ENCODE measurements around the gene SORCS3.

The SORCS3 gene

DNA sequence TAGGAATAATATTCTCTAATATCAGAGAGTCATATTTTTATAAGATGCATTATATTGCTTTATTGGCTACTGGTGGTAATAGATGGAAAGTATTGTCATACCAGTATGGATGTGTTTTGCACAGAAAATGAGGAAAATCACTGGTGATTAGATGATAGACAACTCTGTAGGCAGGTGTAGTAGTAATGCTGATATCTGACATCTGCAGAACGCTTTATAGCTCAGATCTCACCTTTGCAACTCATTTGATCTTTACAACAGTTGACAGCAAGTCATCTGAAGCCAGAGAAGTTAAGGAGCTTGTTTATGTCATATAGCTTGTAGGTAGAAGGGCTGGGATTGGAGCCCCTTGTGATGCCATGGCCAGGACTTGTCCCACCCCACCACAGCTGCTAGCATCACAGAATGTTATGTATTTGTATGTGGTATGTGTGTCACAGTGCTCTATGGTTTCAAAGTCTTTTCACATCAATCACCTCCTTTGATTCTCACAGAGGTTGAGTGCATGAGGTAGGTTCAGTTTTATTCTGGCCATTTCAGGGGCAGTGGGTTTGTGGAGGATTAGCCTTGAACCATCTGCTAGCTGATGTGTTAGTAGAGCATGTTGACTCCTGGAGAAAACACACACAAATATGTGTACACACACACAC is 140.0 kb downstream of the SORCS3 start:
- Histone ChIP-seq H3K4me3 (ENCODE audit: low read depth in 1 of 2, low read length in 2 of 2) (no peak overlapping the region), H3K36me3 (ENCODE audit: control insufficient read depth in 1 of 2, insufficient read depth in 2 of 2, low read length in 2 of 2) (no peaks in the 10 kb centered on the region), H3K27ac (ENCODE audit: low read length) (no peak overlapping the region), H3K9me3 (ENCODE audit: control insufficient read depth in 1 of 2, low read length in 2 of 2) (no peaks in the 10 kb centered on the region), H3K4me1 (ENCODE audit: control insufficient read depth in 1 of 2, insufficient read depth in 2 of 2, low read length in 2 of 2) (no peaks in the 10 kb centered on the region), H3K27me3 (ENCODE audit: low read depth, low read length) (no peaks in the 10 kb centered on the region)

DNA sequence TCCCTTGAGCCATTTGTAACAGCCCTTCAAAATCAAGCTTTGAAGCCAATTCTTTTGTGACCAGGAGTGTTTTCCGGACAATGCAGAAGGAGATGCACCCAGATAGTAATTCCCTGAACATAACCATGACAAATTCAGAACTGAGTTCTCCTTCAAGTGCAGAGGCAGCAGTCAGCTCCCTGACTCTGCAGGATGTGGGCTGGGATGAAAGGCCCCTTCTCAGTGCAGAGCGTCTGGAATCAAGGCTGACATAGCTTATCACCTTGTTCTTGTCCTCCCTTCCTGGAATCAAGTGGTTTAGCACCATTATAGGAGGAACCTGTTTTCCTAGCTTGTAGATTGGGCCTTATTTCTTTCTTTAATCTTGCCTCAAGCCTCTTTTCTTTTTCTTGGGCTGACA is 143.4 kb downstream of the SORCS3 start:
- H3K27me3 ChIP-seq (ENCODE audit: low read depth, low read length): no peaks in the 10 kb centered on the region
- H3K4me3 ChIP-seq (ENCODE audit: low read depth in 1 of 2, low read length in 2 of 2): no peak overlapping the region
- no peak overlapping the region for H3K27ac ChIP-seq (ENCODE audit: low read length)
- no peaks in the 10 kb centered on the region for H3K36me3 ChIP-seq (ENCODE audit: control insufficient read depth in 1 of 2, insufficient read depth in 2 of 2, low read length in 2 of 2)
- H3K9me3 ChIP-seq (ENCODE audit: control insufficient read depth in 1 of 2, low read length in 2 of 2): no peaks in the 10 kb centered on the region
- H3K4me1 ChIP-seq (ENCODE audit: control insufficient read depth in 1 of 2, insufficient read depth in 2 of 2, low read length in 2 of 2): no peaks in the 10 kb centered on the region

DNA sequence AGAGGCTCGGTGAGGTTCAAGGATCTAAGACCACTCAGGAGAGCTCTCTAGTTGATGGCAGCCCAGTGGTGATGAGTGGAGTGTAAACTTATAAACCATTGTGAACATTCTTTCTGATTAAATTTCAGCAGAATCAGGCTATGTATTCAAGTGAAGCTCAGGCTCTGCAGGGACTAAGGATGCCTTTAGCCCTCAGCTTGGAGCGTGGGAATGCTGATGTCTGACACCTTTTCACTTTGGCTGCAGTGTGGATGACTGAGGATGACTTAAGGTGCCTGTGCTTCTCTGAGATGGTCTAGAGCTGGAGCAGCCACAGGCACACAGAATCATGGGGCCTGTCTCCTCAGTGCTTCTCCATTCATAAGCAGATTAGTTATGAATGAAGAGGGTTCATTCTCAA is 150.4 kb downstream of the SORCS3 start:
- no peak overlapping the region for H3K4me3 ChIP-seq (ENCODE audit: low read depth in 1 of 2, low read length in 2 of 2)
- H3K9me3 ChIP-seq (ENCODE audit: control insufficient read depth in 1 of 2, low read length in 2 of 2): no peaks in the 10 kb centered on the region
- H3K27me3 ChIP-seq (ENCODE audit: low read depth, low read length): no peaks in the 10 kb centered on the region
- no peaks in the 10 kb centered on the region for H3K4me1 ChIP-seq (ENCODE audit: control insufficient read depth in 1 of 2, insufficient read depth in 2 of 2, low read length in 2 of 2)
- no peaks in the 10 kb centered on the region for H3K36me3 ChIP-seq (ENCODE audit: control insufficient read depth in 1 of 2, insufficient read depth in 2 of 2, low read length in 2 of 2)
- H3K27ac ChIP-seq (ENCODE audit: low read length): no peak overlapping the region

DNA sequence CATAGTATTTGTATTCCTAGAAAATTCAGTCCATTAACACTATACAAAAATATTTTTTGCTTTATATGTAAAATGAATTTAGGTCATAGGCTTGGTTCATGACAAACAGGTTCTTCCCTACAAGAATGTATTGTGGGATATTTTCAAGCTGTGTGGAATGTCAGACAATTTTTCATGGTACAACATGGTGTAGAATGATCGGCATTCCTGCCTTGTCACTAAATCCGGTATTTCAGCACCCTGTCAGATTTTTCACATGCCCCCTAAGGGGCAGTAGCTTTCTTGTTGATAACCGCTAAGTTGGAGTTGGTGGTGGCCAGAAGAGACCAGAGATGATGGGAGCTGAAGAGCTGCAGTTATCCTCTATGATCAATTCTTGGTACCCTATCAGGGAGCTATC is 154.3 kb downstream of the SORCS3 start:
- no peaks in the 10 kb centered on the region for H3K4me1 ChIP-seq (ENCODE audit: control insufficient read depth in 1 of 2, insufficient read depth in 2 of 2, low read length in 2 of 2)
- no peak overlapping the region for H3K27ac ChIP-seq (ENCODE audit: low read length)
- H3K4me3 ChIP-seq (ENCODE audit: low read depth in 1 of 2, low read length in 2 of 2): no peak overlapping the region
- H3K9me3 ChIP-seq (ENCODE audit: control insufficient read depth in 1 of 2, low read length in 2 of 2): no peaks in the 10 kb centered on the region
- no peaks in the 10 kb centered on the region for H3K36me3 ChIP-seq (ENCODE audit: control insufficient read depth in 1 of 2, insufficient read depth in 2 of 2, low read length in 2 of 2)
- no peaks in the 10 kb centered on the region for H3K27me3 ChIP-seq (ENCODE audit: low read depth, low read length)

DNA sequence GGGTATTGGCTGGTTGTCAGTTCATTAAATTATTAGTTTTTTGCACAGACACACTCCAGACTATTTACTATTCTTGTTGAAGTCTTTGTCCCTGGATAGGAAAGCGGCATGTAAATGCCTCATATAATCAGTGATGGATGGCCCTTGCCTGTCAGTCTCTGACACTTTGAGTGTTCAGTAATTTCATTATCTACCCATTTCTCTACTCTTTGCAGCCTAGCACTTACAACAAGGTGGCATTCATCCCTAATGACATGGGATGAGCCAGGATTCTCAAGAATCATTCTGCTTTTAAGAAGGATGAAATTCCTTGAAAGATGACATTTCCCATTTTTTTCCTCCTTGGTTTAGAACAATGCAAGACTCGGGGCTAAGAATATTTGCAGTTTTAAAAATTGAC is 155.7 kb downstream of the SORCS3 start:
- Histone ChIP-seq H3K4me3 (ENCODE audit: low read depth in 1 of 2, low read length in 2 of 2) (no peak overlapping the region), H3K27me3 (ENCODE audit: low read depth, low read length) (no peaks in the 10 kb centered on the region), H3K4me1 (ENCODE audit: control insufficient read depth in 1 of 2, insufficient read depth in 2 of 2, low read length in 2 of 2) (no peaks in the 10 kb centered on the region), H3K27ac (ENCODE audit: low read length) (no peak overlapping the region), H3K36me3 (ENCODE audit: control insufficient read depth in 1 of 2, insufficient read depth in 2 of 2, low read length in 2 of 2) (no peaks in the 10 kb centered on the region), H3K9me3 (ENCODE audit: control insufficient read depth in 1 of 2, low read length in 2 of 2) (no peaks in the 10 kb centered on the region)

DNA sequence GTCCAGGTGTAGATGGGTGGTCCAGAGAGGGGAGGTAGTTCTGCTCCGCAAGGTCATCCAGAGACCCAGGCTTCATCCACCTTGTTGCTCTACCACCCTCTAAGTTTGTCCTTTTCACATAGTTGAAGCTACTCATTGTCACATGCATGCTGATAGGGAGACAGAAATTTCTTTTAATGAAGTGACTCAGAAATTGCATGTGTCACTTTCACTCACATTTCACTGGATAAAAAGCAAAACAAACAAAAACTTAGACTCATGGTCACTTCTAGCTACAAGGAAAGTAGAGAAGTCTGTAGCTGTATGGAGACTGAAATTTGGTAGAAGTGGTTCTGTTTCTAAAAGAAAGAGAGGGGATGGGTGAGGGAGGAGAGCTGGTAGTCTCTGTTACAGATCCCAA is 161.9 kb downstream of the SORCS3 start:
- no peaks in the 10 kb centered on the region for H3K36me3 ChIP-seq (ENCODE audit: control insufficient read depth in 1 of 2, insufficient read depth in 2 of 2, low read length in 2 of 2)

DNA sequence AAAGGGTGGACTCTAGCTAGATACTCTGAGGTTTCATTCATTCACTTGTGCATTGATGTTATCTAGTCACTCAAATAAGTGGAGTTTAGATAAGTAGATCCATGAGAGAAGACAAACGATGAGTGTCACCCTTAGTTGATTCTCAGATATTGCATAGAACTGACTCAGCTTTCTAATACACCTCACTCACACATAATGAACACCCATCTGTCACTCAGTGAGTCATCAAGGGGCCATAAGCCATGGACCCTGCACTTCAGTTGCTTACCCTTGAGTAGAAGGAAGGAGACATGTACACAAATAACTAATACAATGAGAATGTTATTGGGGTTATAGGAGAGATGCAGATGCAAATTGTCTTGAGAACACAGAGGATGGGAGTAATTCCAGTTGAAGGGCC is 163.8 kb downstream of the SORCS3 start:
- Histone ChIP-seq H3K27ac (ENCODE audit: low read length) (no peak overlapping the region), H3K4me3 (ENCODE audit: low read depth in 1 of 2, low read length in 2 of 2) (no peak overlapping the region), H3K27me3 (ENCODE audit: low read depth, low read length) (no peaks in the 10 kb centered on the region), H3K36me3 (ENCODE audit: control insufficient read depth in 1 of 2, insufficient read depth in 2 of 2, low read length in 2 of 2) (no peaks in the 10 kb centered on the region), H3K9me3 (ENCODE audit: control insufficient read depth in 1 of 2, low read length in 2 of 2) (no peaks in the 10 kb centered on the region), H3K4me1 (ENCODE audit: control insufficient read depth in 1 of 2, insufficient read depth in 2 of 2, low read length in 2 of 2) (no peaks in the 10 kb centered on the region)

More for the DNA sequence above, 161.9 kb downstream of the SORCS3 start:
- Histone ChIP-seq H3K9me3 (ENCODE audit: control insufficient read depth in 1 of 2, low read length in 2 of 2) (no peaks in the 10 kb centered on the region), H3K4me1 (ENCODE audit: control insufficient read depth in 1 of 2, insufficient read depth in 2 of 2, low read length in 2 of 2) (no peaks in the 10 kb centered on the region), H3K27me3 (ENCODE audit: low read depth, low read length) (no peaks in the 10 kb centered on the region), H3K27ac (ENCODE audit: low read length) (no peak overlapping the region), H3K4me3 (ENCODE audit: low read depth in 1 of 2, low read length in 2 of 2) (no peak overlapping the region)

DNA sequence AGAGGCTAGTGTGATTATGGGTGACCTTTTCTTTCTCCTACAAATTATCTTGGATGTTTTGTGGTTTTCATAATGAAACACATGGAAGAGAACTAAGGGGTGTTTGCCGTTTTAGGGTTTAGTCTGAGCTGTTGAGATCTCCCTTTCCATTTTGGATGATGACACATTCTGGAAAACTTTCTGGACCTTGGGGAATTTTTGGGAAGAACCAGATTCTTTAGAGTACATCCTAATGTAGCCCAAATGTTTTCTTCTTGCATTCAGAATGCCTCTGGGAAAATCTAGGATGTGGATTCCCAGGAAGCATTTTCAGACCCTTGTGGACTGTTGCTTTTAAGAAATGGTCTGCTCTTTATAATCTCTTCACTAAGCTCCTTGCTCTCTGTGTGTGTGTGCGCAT is 165.7 kb downstream of the SORCS3 start:
- Histone ChIP-seq H3K4me1 (ENCODE audit: control insufficient read depth in 1 of 2, insufficient read depth in 2 of 2, low read length in 2 of 2) (no peaks in the 10 kb centered on the region), H3K4me3 (ENCODE audit: low read depth in 1 of 2, low read length in 2 of 2) (no peak overlapping the region), H3K36me3 (ENCODE audit: control insufficient read depth in 1 of 2, insufficient read depth in 2 of 2, low read length in 2 of 2) (no peaks in the 10 kb centered on the region), H3K9me3 (ENCODE audit: control insufficient read depth in 1 of 2, low read length in 2 of 2) (no peaks in the 10 kb centered on the region), H3K27ac (ENCODE audit: low read length) (no peak overlapping the region), H3K27me3 (ENCODE audit: low read depth, low read length) (no peaks in the 10 kb centered on the region)

DNA sequence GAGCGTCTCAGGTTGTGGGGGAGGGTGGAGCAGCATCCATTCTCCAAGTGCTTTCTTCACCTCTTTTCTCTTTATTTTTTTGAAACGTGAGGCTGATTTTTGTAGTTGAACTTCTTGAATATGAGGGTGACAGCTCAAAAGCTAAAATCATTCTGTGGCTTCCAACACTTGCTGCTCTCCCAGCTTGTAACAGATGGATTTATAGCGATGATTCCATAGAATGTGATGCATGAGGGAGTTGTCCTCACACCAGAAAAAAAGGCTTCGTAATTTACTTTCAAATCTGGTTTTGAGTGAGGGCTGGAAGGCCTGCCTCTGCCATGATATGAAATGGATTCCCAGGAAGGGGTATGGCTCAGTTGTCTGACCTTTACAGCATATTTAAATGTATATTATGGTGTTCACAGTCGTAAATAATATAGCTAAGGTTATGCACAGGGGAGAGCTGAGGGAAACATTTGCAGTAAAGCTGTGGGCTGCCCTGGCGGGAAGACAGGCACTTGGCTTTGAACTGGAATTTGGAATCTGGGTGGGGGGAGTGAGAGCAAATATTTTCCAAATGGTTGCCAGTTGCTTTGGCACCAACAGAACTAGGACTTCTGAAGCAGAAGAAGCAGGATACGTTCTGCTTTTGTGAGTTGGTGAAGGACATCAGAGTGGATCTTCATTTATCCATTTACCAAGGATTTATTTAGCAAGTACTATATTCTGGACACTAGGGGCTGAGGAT is 166.7 kb downstream of the SORCS3 start:
- Histone ChIP-seq H3K4me1 (ENCODE audit: control insufficient read depth in 1 of 2, insufficient read depth in 2 of 2, low read length in 2 of 2) (no peaks in the 10 kb centered on the region), H3K4me3 (ENCODE audit: low read depth in 1 of 2, low read length in 2 of 2) (no peak overlapping the region), H3K36me3 (ENCODE audit: control insufficient read depth in 1 of 2, insufficient read depth in 2 of 2, low read length in 2 of 2) (no peaks in the 10 kb centered on the region), H3K9me3 (ENCODE audit: control insufficient read depth in 1 of 2, low read length in 2 of 2) (no peaks in the 10 kb centered on the region), H3K27ac (ENCODE audit: low read length) (no peak overlapping the region), H3K27me3 (ENCODE audit: low read depth, low read length) (no peaks in the 10 kb centered on the region)

DNA sequence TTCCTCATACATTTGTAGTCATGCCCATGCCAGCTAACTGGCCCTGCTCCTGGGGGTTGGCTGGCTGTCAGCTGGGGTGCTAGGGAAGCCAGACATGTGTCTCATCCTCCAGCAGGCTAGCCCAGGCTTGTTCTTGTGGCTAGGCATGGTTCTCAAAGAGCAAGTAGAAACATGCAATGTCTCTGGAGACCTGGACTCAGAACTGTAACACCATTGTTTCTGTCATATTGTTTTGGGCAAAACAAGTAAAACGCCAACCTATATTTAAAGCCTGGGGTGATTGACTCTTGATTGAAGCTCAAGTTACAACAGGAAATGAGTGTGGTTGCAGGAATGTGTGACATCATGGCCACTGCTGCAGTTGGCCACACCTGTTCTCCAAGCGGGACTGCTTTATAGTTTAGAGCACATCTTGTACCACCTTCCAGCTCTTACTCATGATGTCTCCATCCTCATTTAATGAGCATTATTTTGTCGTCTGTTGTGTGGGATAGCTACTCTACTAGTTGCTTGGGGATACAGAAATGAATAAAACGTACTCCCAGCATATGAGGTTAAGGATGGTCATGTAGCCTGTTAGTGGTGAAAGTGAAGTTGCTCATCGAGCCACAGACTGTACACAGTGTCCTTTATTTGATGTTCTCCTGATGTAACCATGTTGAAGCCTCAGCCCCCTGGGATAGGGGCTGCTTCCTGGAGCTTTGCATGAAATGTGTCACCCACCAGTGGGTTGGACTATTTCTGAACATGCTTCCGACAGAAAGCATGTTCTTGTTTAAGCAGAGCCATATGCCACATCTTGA is 168.4 kb downstream of the SORCS3 start:
- Histone ChIP-seq H3K9me3 (ENCODE audit: control insufficient read depth in 1 of 2, low read length in 2 of 2) (no peaks in the 10 kb centered on the region), H3K27me3 (ENCODE audit: low read depth, low read length) (no peaks in the 10 kb centered on the region), H3K4me3 (ENCODE audit: low read depth in 1 of 2, low read length in 2 of 2) (no peak overlapping the region), H3K4me1 (ENCODE audit: control insufficient read depth in 1 of 2, insufficient read depth in 2 of 2, low read length in 2 of 2) (no peaks in the 10 kb centered on the region), H3K27ac (ENCODE audit: low read length) (no peak overlapping the region), H3K36me3 (ENCODE audit: control insufficient read depth in 1 of 2, insufficient read depth in 2 of 2, low read length in 2 of 2) (no peaks in the 10 kb centered on the region)

DNA sequence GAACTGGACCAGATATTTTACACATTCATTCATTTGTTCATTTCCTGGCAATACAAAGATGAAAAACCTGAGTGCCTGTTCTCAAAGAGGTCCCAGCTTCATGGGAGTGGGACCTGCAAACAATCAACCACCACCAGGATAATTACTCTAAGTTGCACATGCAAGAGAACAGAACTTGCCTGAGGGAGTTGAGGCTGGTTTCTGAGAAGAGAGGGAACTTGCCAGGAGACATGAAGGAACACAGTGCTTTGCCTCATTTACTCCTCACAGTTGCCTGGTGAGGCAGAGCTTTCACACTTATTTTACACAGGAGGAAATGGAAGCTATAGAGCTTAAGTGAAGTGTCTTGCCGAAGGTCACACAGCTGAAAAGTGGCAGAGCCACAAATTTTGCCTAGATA is 170.1 kb downstream of the SORCS3 start:
- H3K9me3 ChIP-seq (ENCODE audit: control insufficient read depth in 1 of 2, low read length in 2 of 2): no peaks in the 10 kb centered on the region
- H3K4me1 ChIP-seq (ENCODE audit: control insufficient read depth in 1 of 2, insufficient read depth in 2 of 2, low read length in 2 of 2): no peaks in the 10 kb centered on the region
- H3K4me3 ChIP-seq (ENCODE audit: low read depth in 1 of 2, low read length in 2 of 2): no peak overlapping the region
- H3K27ac ChIP-seq (ENCODE audit: low read length): no peak overlapping the region
- H3K27me3 ChIP-seq (ENCODE audit: low read depth, low read length): no peaks in the 10 kb centered on the region
- H3K36me3 ChIP-seq (ENCODE audit: control insufficient read depth in 1 of 2, insufficient read depth in 2 of 2, low read length in 2 of 2): no peaks in the 10 kb centered on the region

Measured in muscle layer of duodenum (tissue), 2 donors.